DLD1 (cell line): ENCODE results near the gene MTMR12.
"Not testable (repeated sequence)": the region's sequence is repeated elsewhere in the genome, so short reads cannot be mapped to it uniquely, and the experiment has no call there.

Experiments
- in situ Hi-C: cut with HindIII; loops from 2 replicates; pipeline ENCODE4 v1.10.0; 2017; ENCODE audit warnings: low sequenced_read_pairs

The MTMR12 gene

GRCh38 chr5:32326216-32326772 lies 13.6 kb upstream of the MTMR12 start:
- in situ Hi-C loops, result no loop called here

GRCh38 chr5:32325616-32326015 lies 12.9 kb upstream of the MTMR12 start:
- in situ Hi-C loops, result no loop called here

DNA sequence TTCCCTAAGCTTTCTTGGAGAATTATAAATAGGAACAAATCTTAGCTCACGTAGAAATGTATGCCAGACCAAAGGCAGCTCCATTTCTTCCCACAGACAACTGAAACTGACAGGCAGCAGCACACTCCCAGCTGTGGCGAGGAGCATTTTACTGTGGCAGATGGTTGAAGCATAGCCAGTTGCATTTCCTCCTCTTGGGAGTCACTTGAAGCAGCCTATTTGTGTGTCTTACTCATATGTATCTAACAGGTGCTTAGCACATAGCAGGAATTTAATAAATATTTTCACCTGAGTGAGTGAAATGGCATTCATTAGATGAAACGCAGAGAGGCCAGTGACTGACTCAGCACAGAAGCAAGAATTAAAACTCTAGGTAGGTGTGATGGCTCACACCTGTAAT lies 12.3 kb upstream of the MTMR12 start:
- in situ Hi-C loops, result no loop called here

DNA sequence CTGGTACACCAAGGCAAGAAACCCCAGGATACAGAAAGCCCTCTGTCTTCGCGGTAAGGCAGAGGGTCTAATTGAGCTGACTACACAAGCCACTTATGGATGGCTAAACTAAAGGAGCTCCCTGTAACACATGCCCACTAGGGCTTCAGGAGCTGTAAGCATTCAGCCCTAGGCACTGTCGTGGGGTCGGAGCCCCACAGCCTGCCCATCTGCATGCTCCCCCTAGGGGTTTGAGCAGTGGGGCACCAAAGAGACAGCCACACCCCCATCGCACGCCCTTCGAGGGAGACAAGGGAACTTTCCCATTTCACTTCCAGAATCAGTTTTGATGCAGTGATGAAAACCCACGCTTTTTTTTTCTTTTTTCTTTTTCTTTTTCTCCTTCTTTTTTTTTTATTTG lies 11.0 kb upstream of the MTMR12 start:
- in situ Hi-C loops, result no loop called here

GRCh38 chr5:32322882-32323281 lies 10.1 kb upstream of the MTMR12 start:
- in situ Hi-C loops, result no loop called here

GRCh38 chr5:32321787-32322186 lies 9.0 kb upstream of the MTMR12 start:
- in situ Hi-C loops, result not testable (repeated sequence)

GRCh38 chr5:32320576-32320975 lies 7.8 kb upstream of the MTMR12 start:
- in situ Hi-C loops, result no loop called here

DNA sequence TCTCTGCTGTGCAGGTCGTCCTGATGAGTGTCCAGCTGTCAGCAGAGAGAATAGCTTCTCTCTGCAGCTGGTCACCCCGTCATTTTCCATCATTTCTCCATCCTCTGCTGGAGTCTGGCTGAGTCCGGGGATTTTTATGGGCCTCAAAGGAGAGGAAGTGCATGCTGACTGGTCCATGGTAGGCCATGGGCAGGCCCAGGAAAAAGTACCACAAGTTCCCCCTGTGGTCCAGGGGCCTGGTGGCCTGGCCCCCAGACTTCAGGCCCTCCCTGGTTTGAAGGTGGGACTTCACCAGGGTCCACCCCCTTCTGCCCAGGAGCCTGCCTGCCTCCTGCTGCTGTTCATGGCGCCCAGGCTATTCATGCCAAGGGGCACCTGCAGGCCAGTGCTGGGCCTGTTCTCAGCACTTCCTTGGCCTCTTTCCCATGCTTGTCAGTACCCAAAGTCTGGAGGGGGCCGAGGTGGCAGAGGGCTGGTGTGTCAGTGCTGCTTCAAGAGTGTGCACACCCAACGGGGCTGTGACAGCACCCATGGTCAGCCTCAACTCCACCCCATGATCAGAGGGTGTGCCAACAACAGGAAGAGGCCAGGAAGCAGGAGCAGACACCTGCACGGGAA lies 7.3 kb upstream of the MTMR12 start:
- in situ Hi-C loops, result no loop called here

DNA sequence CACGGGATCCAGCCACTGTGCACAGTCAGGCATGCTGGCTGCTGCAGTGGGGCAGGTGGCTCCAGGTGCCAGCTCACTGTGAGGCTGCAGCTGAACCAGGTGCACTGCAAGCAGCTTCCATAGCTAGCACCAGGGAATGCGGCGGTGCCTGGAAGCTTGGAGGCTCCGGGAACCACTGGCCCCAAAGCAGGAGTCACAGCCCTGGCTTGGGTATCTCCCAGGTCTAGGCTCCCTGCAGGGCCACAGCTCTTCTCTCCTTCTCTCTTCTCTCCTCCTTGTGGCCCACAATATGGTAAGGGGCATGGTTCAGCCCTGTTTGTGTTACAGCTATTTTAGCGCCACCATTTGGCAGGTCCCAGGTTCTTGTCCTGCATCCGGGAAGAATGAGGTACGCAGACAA lies 6.7 kb upstream of the MTMR12 start:
- in situ Hi-C loops, result no loop called here

DNA sequence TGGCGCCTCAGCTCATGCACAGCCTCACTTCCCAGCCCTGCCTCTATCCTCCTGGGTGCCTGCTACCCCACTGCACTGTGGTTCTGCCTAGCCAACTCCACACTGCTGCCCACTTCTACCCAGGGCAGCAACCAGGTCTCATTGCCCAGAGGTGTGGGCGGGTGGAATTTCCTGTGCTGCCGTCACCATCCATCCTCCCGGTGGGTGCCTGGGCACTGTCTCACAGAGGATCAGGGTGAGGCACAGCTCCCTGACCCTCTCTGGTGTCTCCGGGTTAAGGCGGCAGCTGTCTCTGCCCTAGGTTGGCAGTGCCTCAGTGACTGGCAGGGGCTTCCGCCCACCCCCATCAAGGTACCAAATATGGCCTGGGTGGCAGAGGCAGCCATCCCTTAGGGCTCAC lies 4.3 kb upstream of the MTMR12 start:
- in situ Hi-C loops, result no loop called here

- in situ Hi-C loops, result no loop called here
Measured at GRCh38 chr5:32315221-32316014, 2.7 kb upstream of the MTMR12 start.

GRCh38 chr5:32314658-32315057 lies 1.9 kb upstream of the MTMR12 start:
- in situ Hi-C loops, result no loop called here

DNA sequence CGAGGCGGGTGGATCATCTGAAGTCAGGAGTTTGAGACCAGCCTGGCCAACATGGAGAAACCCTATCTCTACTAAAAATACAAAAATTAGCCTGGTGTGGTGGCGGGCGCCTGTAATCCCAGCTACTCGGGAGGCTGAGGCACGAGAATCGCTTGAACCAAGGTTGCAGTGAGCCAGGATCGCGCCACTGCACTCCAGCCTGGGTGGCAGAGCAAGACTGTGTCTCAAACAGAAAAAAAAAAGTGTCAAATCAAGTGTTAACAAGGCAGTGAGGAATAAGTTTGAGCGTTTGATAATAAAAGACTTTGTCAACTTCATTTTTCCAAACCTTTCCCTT lies 1.4 kb upstream of the MTMR12 start:
- in situ Hi-C loops, result not testable (repeated sequence)

DNA sequence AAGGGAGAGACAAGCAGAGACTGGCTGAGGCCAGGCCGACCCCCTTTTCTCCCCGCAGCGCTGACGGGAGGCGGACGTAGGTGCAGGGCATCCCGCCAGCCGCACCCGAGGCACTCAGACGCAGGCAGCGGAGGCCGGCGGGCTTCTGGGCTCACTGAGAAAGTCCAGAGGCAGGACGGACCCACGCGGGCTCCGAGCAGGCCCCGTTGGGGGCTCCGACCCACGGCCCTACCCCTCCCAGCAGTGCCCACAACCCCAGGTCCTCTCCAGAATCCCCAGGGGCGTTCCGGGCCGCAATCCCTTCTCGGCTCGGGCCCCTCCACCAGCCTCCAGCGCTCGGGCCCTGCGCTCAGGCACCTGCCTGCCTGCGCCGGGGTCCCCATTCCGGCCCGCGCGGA lies 543 bp downstream of the MTMR12 start:
- in situ Hi-C loops, result no loop called here

GRCh38 chr5:32311404-32312196 lies 1.1 kb downstream of the MTMR12 start:
- in situ Hi-C loops, result no loop called here

DNA sequence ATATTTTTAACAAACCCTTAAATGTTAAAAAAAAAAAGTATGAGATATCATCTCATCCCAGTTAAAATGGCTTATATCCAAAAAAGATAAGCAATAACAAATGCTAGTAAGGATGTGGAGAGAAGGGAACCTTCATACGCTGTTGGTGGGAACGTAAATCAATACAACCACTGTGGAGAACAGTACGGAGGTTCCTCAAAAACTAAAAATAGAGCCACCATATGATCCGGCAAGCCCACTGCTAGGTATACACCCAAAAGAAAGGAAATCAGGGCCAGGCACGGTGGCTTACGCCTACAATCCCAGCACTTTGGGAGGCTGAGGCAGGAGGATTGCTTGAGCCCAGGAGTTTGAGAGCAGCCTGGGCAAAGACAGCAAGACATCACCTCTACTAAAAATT lies 3.0 kb downstream of the MTMR12 start:
- in situ Hi-C loops, result no loop called here

- in situ Hi-C loops, result no loop called here
Measured at GRCh38 chr5:32308946-32309345, 3.8 kb downstream of the MTMR12 start.

DNA sequence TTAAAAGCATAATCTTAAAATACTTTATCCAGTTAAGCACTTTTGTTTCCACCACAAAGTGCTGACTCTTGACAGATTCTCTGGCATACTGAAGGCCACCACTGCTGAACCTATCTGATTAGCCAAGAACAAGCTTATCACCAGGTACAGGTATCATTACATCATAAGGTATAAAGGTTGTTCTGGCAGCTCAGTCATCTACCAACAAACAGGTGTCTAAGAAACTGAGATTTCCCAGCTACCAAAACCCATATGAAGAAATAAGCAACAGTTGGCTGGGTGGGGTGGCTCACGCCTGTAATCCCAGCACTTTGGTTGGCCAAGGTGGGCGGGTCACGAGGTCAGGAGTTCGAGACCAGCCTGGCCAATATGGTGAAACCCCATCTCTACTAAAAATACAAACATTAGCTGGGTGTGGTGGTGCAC lies 5.0 kb downstream of the MTMR12 start:
- in situ Hi-C loops, result no loop called here

- in situ Hi-C loops, result no loop called here
Measured at GRCh38 chr5:32304622-32305021, 8.1 kb downstream of the MTMR12 start.

GRCh38 chr5:32303755-32304120 lies 9.0 kb downstream of the MTMR12 start:
- in situ Hi-C loops, result no loop called here

DNA sequence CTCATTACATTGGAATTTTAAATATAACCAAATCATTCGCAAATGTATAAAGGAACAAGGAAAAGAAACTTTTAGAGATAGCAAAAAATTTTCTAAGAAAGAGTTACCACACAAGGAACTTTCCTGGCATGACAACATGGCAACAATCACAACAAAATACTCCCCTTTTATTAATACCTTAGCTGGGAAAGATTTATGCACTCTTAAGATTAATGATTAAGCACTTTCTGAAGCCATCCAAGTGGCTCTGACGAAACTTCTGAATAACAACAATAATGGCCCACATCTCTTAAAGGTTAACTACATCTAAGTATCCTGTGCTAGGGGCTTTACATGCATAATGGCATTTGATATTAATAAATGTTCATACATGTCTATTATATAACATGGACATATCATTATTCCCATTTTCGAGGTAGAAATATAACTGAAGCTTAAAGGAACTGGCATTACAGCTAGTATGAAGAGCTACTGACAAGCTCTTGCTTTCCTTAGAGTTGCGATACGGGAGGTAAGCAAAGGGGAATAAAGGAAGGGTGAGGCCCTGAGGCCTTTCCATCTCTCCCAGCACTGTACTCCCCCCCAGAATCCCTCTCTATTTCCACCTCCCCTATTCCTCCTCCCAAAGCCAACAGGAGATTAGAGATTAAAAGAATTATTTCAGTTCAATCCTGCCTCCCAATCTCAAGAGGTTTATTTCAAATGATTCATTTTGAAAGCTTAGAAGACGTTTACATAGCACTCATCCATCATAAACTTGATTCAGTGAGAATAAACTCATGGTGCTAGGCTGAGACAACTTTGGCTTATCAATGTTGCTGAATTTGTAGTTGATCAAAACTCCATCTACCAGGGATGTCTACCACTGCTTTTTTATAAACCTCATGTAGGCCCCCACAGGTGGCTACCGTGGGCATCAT lies 9.6 kb downstream of the MTMR12 start:
- in situ Hi-C loops, result no loop called here
